K562 (cell line): ENCODE data around the gene R3HDM2. TPM values are rescaled to one million over a fixed set of nuclear protein-coding genes. Genes with fewer than 3 reads are reported as not detected.

ENCODE experiments used
- ATAC-seq: fragments of 200-7000 bp; cut with Tn5 transposase; 3 replicates; pipeline ENCODE4 v1.9.1; 2020; ENCODE audit warnings: moderate library complexity
- BruUV-seq: library from RNA; stranded (reverse); fragments of 400-500 nt; replicated peaks from 2 replicates; lab custom pipeline; 2021; lab: Mats Ljungman, UMichigan
- CTCF ChIA-PET: fragments of 300-600 bp; formaldehyde crosslinking; extraction: SDS; loops from one replicate; lab custom pipeline; 2021; ENCODE audit warnings: low intra/inter-chr PET ratio; lab: Yijun Ruan, JAX
- POLR2A ChIA-PET: fragments of 300-600, 350-650 bp; sonication (Branson Sonifier 250); formaldehyde crosslinking; extraction: SDS; loops from one replicate; lab custom pipeline; 2021; ENCODE audit warnings: antibody characterized with exemption, inconsistent platforms; lab: Yijun Ruan, JAX
- DNase-seq, 4 experiments: peaks; one replicate each; pipeline versions ENCODE4 v3.0.0 to v3.0.0-alpha.2; 2011 to 2018; ENCODE audit warnings: low spot score in 3 of 4, mixed read lengths in 3 of 4; ENCODE audit errors: extremely low read depth in 1 of 4
- FAIRE-seq: peaks from 2 replicates; lab custom pipeline; 2011; peaks lifted over from hg19 to GRCh38; lab: Jason Lieb, UNC
- H2AFZ ChIP-seq: 2 replicates; pipeline ENCODE4 v1.6.0; 2011; ENCODE audit warnings: low read depth, low read length, control low read depth, inconsistent platforms
- H3K27ac ChIP-seq: fragments of 200-600 bp; 3 replicates; pipeline ENCODE4 v1.8.0; 2011; ENCODE audit warnings: low read depth, mild to moderate bottlenecking, control low read depth, inconsistent platforms, low read length, moderate library complexity, mixed read lengths; ENCODE audit errors: extremely low read depth
- H3K27me3 ChIP-seq, 2 experiments: fragments of 300-600 bp in 1 of 2; 2 replicates in 1 of 2; 3 replicates in 1 of 2; pipeline versions ENCODE4 v1.6.0 to v1.8.0; 2011; ENCODE audit warnings: inconsistent platforms in 2 of 2, low read length in 2 of 2, mild to moderate bottlenecking in 1 of 2, mixed read lengths in 1 of 2, moderate library complexity in 1 of 2; ENCODE audit not compliant: control insufficient read depth in 2 of 2, insufficient read depth in 2 of 2
- H3K36me3 ChIP-seq: fragments of 300-600 bp; 3 replicates; pipeline ENCODE4 v1.8.0; 2011; ENCODE audit warnings: mild to moderate bottlenecking, low read length, inconsistent platforms; ENCODE audit not compliant: control insufficient read depth, insufficient read depth
- H3K4me1 ChIP-seq, 2 experiments: fragments of 200-600 bp in 1 of 2; replicated peaks in 1 of 2; 2 replicates in 1 of 2; 3 replicates in 1 of 2; pipeline versions ENCODE4 v1.5.1 to v1.8.0; 2011; ENCODE audit warnings: inconsistent platforms in 2 of 2, low read length in 2 of 2, mild to moderate bottlenecking in 1 of 2, mixed read lengths in 1 of 2, moderate library complexity in 1 of 2; ENCODE audit not compliant: control insufficient read depth in 2 of 2, insufficient read depth in 2 of 2
- H3K4me2 ChIP-seq: 2 replicates; pipeline ENCODE4 v1.6.1; 2011; ENCODE audit warnings: low read length, control low read depth, inconsistent platforms, mixed read lengths; ENCODE audit not compliant: insufficient read depth
- H3K4me3 ChIP-seq: fragments of 200-600 bp; sonication (generic), shearing (Covaris generic); 2 replicates; pipeline ENCODE4 v1.5.1; 2016; ENCODE audit warnings: control low read depth, inconsistent platforms
- H3K79me2 ChIP-seq: fragments of 200-600 bp; 3 replicates; pipeline ENCODE4 v1.8.0; 2011; ENCODE audit warnings: low read length, inconsistent platforms; ENCODE audit not compliant: control insufficient read depth, insufficient read depth
- H3K9ac ChIP-seq, 2 experiments: 2 replicates each; pipeline versions ENCODE4 v1.6.0 to v1.6.1; 2011; ENCODE audit warnings: low read depth in 2 of 2, low read length in 2 of 2, control low read depth in 1 of 2, inconsistent platforms in 1 of 2, mild to moderate bottlenecking in 1 of 2, mixed read lengths in 1 of 2; ENCODE audit not compliant: insufficient read depth in 1 of 2
- H3K9me1 ChIP-seq: one replicate; pipeline ENCODE4 v1.6.0; 2011; ENCODE audit warnings: inconsistent platforms, mild to moderate bottlenecking, low read length, moderate library complexity; ENCODE audit not compliant: control insufficient read depth, insufficient read depth
- H3K9me3 ChIP-seq: replicated peaks from 2 replicates; pipeline ENCODE4 v1.5.1; 2011; ENCODE audit warnings: low read depth, low read length, inconsistent platforms; ENCODE audit not compliant: control insufficient read depth, insufficient read depth
- H4K20me1 ChIP-seq: replicated peaks from 2 replicates; pipeline ENCODE4 v1.6.1; 2011; ENCODE audit warnings: low read length, inconsistent platforms, mixed read lengths; ENCODE audit not compliant: control insufficient read depth, insufficient read depth
- ARID3A ChIP-seq: IDR thresholded peaks from 2 replicates; pipeline ENCODE4 v1.6.1; 2012; ENCODE audit warnings: low read depth, low read length, improper control_type of control experiment, borderline replicate concordance
- HMBOX1 ChIP-seq: sonication (generic); IDR thresholded peaks from 2 replicates; pipeline ENCODE4 v1.6.1; 2016
- HMG20A ChIP-seq: fragments of 450-650 bp; formaldehyde crosslinking; conservative IDR thresholded peaks from 2 replicates; pipeline ENCODE4 v1.4.0; 2020; ENCODE audit warnings: mild to moderate bottlenecking, mixed read lengths
- MAZ ChIP-seq, 2 experiments: fragments of 450-650 bp in 1 of 2; sonication (generic) in 1 of 2; formaldehyde crosslinking; IDR thresholded peaks in 1 of 2; conservative IDR thresholded peaks in 1 of 2; 2 replicates each; pipeline versions ENCODE4 v1.4.0 to v1.5.0; 2020; ENCODE audit warnings: mild to moderate bottlenecking in 1 of 2, missing genetic modification reagents in 1 of 2
- PHB ChIP-seq: fragments of 250-450 bp; sonication (Bioruptor Pico); IDR thresholded peaks from 2 replicates; pipeline ENCODE4 v1.5.0; 2021
- TSHZ1 ChIP-seq: fragments of 250-450 bp; sonication (Bioruptor Pico); IDR thresholded peaks from 2 replicates; pipeline ENCODE4 v1.4.0; 2020; ENCODE audit warnings: mild to moderate bottlenecking, moderate library complexity
- WHSC1 ChIP-seq: IDR thresholded peaks from one replicate; pipeline ENCODE4 v1.6.1; 2012; ENCODE audit warnings: low read length, control low read depth, inconsistent platforms
- ZBTB49 ChIP-seq: sonication (generic); formaldehyde crosslinking; IDR thresholded peaks from 2 replicates; pipeline ENCODE4 v1.8.0; 2022; ENCODE audit warnings: missing genetic modification reagents, mild to moderate bottlenecking, borderline replicate concordance
- ZNF696 ChIP-seq: fragments of 250-450 bp; sonication (Bioruptor Pico); conservative IDR thresholded peaks from 2 replicates; pipeline ENCODE4 v1.4.0; 2020; ENCODE audit warnings: mild to moderate bottlenecking, moderate library complexity
- ZNF830 ChIP-seq: fragments of 250-450 bp; sonication (Bioruptor Pico); IDR thresholded peaks from 2 replicates; pipeline ENCODE4 v1.5.0; 2021; ENCODE audit warnings: mild to moderate bottlenecking
- WGBS: fragments of 100-300 bp; shearing (Covaris generic); methylation state at CpG from one replicate; pipeline ENCODE4 v1.1.6; 2016; ENCODE audit warnings: low coverage, mixed read lengths; ENCODE audit not compliant: insufficient coverage; ENCODE audit errors: missing lambda C conversion rate; 5-methylcytosine and 5-hydroxymethylcytosine counted together
- in situ Hi-C: fragments of 300-500 bp; cut with MboI; formaldehyde crosslinking; loops from 4 replicates; pipeline ENCODE4 v1.15.0; 2018; ENCODE audit warnings: inconsistent platforms, mixed read lengths
- intact Hi-C: fragments of 100-400 bp; cut with micrococcal nuclease; formaldehyde crosslinking; loops from 2 replicates; pipeline ENCODE4 v1.14.2; 2022
- polyA plus RNA-seq, 8 experiments: library from polyadenylated mRNA; depleted of rRNA in 4 of 8; stranded (reverse) in 5 of 8; unstranded in 3 of 8; fragments of >200 nt; fragmentation: Nextera tagmentation in 2 of 8; fragmentation: Illumina TruSeq in 1 of 8; extraction: Ambion mirVana in 2 of 8; extraction: Trizol in 1 of 8; gene quantifications; 2 replicates each; pipeline versions ENCODE4 v1.2.1 to v1.2.3, GENCODE V29; 2011 to 2014; ENCODE audit warnings: inconsistent platforms in 1 of 8, missing spikeins in 1 of 8
- total RNA-seq, 7 experiments: library from RNA; depleted of rRNA in 6 of 7; stranded (reverse); fragments of >200 nt in 6 of 7; fragmentation: Illumina TruSeq in 2 of 7; extraction: Trizol in 2 of 7; gene quantifications; 2 replicates each; pipeline versions ENCODE4 v1.2.1 to v1.2.3, GENCODE V29; 2011 to 2021; ENCODE audit warnings: low replicate concordance in 1 of 7

Gene R3HDM2
- total and polyA plus RNA-seq, 9 of the 15 experiments (the other 6 are each of a cell fraction or from before 2014, with no cell fraction given): 3.3 to 18.8 (median 9.0) TPM

- TF ChIP-seq ZNF830 (CRISPR knock-in tag) (no peak), MAZ (CRISPR knock-in tag; conservative IDR thresholded peaks at IDR 0.05 in 1 of 2, IDR thresholded peaks at IDR 0.05 in 1 of 2) (no peak)
These were observed 60.8 kb downstream of the R3HDM2 start (continued) for GRCh38 chr12:57370072-57370471.

- FAIRE-seq (no peak), ATAC-seq (no peak), DNase-seq (no peak)
- Histone ChIP-seq H2AFZ (no peak overlapping the region), H4K20me1 (no peaks in the 10 kb centered on the region), H3K27me3 (no peaks in the 10 kb centered on the region), H3K36me3 (no peaks in the 10 kb centered on the region), H3K4me3 (no peak overlapping the region), H3K9me1 (no peaks in the 10 kb centered on the region), H3K4me2 (no peak overlapping the region), H3K79me2 (no peaks in the 10 kb centered on the region), H3K27ac (no peak overlapping the region), H3K9ac (no peak overlapping the region), H3K4me1 (peaks cover 0 to 1% of the 10 kb centered on the region in 2 experiments; a peak in 1 of 5 replicates), H3K9me3 (no peaks in the 10 kb centered on the region)
- ChIA-PET POLR2A (no interaction called here), CTCF (no interaction called here)
- BruUV-seq: no TSS peak
- in situ Hi-C loops: no loop called here
- intact Hi-C loops: no loop called here
- WGBS: 84% methylated on average over 3 of the region's 3 CpGs
- no peak for TF ChIP-seq HMG20A (CRISPR knock-in tag)
- no peak for TF ChIP-seq ZNF696 (CRISPR knock-in tag)
- no peak for TF ChIP-seq ARID3A
- no peak for TF ChIP-seq HMBOX1
- no peak for TF ChIP-seq WHSC1
- TF ChIP-seq PHB (CRISPR knock-in tag): no peak
- no peak for TF ChIP-seq ZBTB49 (CRISPR knock-in tag)
- no peak for TF ChIP-seq TSHZ1 (CRISPR knock-in tag)
These were observed 61.6 kb downstream of the R3HDM2 start for GRCh38 chr12:57369202-57369601.
